ENCODE data around the gene CLDN22.

- TF ChIP-seq CTCF (IDR thresholded peaks at IDR 0.05) (no peak), POLR2A (IDR thresholded peaks at IDR 0.05) (no peak)
These were observed 24.4 kb downstream of the CLDN22 start for GRCh38 chr4:183295711-183296110.
